Breast epithelium (tissue), 4 donors: ENCODE data around the gene BAAT. TPM values are rescaled to one million over a fixed set of nuclear protein-coding genes. Genes with fewer than 3 reads are reported as not detected.

ENCODE experiments used
- DNase-seq, 2 donors: peaks; one replicate each; pipeline ENCODE4 v3.0.0-alpha.2; 2019; ENCODE audit warnings: low spot score in 2 of 2
- H3K27ac ChIP-seq, 2 donors: fragments of 200-600 bp; sonication (generic) in 1 of 2; one replicate each; pipeline ENCODE4 v1.5.1; 2016 to 2019; ENCODE audit warnings: mild to moderate bottlenecking in 1 of 2
- H3K27me3 ChIP-seq, 2 donors: fragments of 200-600 bp; sonication (generic) in 1 of 2; one replicate each; pipeline versions ENCODE4 v1.5.1 to v1.6.0; 2017 to 2019; ENCODE audit warnings: control low read depth in 1 of 2, mild to moderate bottlenecking in 1 of 2
- H3K36me3 ChIP-seq: fragments of 200-600 bp; one replicate; pipeline ENCODE4 v1.5.1; 2019
- H3K4me1 ChIP-seq, 2 donors: fragments of 200-600 bp; sonication (generic); one replicate each; pipeline ENCODE4 v1.5.1; 2016 to 2019; ENCODE audit warnings: control low read depth in 1 of 2
- H3K4me3 ChIP-seq, 3 donors: fragments of 200-600 bp; sonication (generic); 1 replicate in 2 of 3; 2 replicates in 1 of 3; pipeline ENCODE4 v1.5.1; 2016 to 2019; ENCODE audit warnings: mild to moderate bottlenecking in 3 of 3, moderate library complexity in 2 of 3
- H3K9me3 ChIP-seq, 2 donors: fragments of 200-600 bp; sonication (generic) in 1 of 2; one replicate each; pipeline ENCODE4 v1.5.1; 2016 to 2019; ENCODE audit warnings: control low read depth in 1 of 2
- CTCF ChIP-seq, 3 donors: fragments of 450-650 bp; IDR thresholded peaks; one replicate each; pipeline ENCODE4 v1.5.1; 2016 to 2017; ENCODE audit warnings: antibody characterized with exemption in 3 of 3, mild to moderate bottlenecking in 3 of 3, moderate library complexity in 3 of 3
- POLR2A ChIP-seq: fragments of 450-650 bp; IDR thresholded peaks from one replicate; pipeline ENCODE4 v1.6.1; 2016; ENCODE audit warnings: antibody characterized with exemption, mild to moderate bottlenecking, moderate library complexity
- POLR2AphosphoS5 ChIP-seq, 3 donors: sonication (generic); formaldehyde crosslinking; IDR thresholded peaks; one replicate each; pipeline ENCODE4 v1.6.1; 2017; ENCODE audit warnings: antibody characterized with exemption in 3 of 3
- intact Hi-C: fragments of 100-400 bp; cut with DNase I; formaldehyde crosslinking; loops from one replicate; pipeline ENCODE4 v1.15.1; 2023; ENCODE audit warnings: low total_unique reads
- total RNA-seq, 3 donors: library from RNA; depleted of rRNA; stranded (reverse); fragments of >200 nt; gene quantifications; one replicate each; pipeline ENCODE4 v1.1.0, GENCODE V29; 2016

Gene BAAT
- total RNA-seq, 3 donors from 2014 or later, result 0.16 TPM; not detected in 2

GRCh38 chr9:101341958-101342357 is 42.8 kb downstream of the BAAT start:
- Histone ChIP-seq H3K4me1 (no peaks in the 10 kb centered on the region), H3K9me3 (no peaks in the 10 kb centered on the region), H3K36me3 (no peaks in the 10 kb centered on the region), H3K4me3 (no peak overlapping the region), H3K27ac (no peak overlapping the region), H3K27me3 (no peaks in the 10 kb centered on the region)
- intact Hi-C loops, result no loop called here
- TF ChIP-seq POLR2A (no peak), CTCF (IDR thresholded peaks at IDR 0.05) (no peak), POLR2AphosphoS5 (IDR thresholded peaks at IDR 0.05) (no peak)
- no peak for DNase-seq

- Histone ChIP-seq H3K27ac (no peak overlapping the region), H3K27me3 (no peaks in the 10 kb centered on the region), H3K36me3 (no peaks in the 10 kb centered on the region), H3K4me1 (no peaks in the 10 kb centered on the region), H3K4me3 (no peak overlapping the region), H3K9me3 (no peaks in the 10 kb centered on the region)
- intact Hi-C loops, result no loop called here
- DNase-seq, result no peak
- no peak for TF ChIP-seq POLR2A
- TF ChIP-seq CTCF (IDR thresholded peaks at IDR 0.05), result no peak
- TF ChIP-seq POLR2AphosphoS5 (IDR thresholded peaks at IDR 0.05), result no peak
These were observed 47.6 kb downstream of the BAAT start for GRCh38 chr9:101337237-101337636.

GRCh38 chr9:101336091-101336490 is 48.7 kb downstream of the BAAT start:
- TF ChIP-seq CTCF (IDR thresholded peaks at IDR 0.05), result no peak
- no peak for TF ChIP-seq POLR2AphosphoS5 (IDR thresholded peaks at IDR 0.05)
- TF ChIP-seq POLR2A, result no peak
- no peak for DNase-seq
- Histone ChIP-seq H3K36me3 (no peaks in the 10 kb centered on the region), H3K9me3 (no peaks in the 10 kb centered on the region), H3K27me3 (no peaks in the 10 kb centered on the region), H3K4me3 (no peak overlapping the region), H3K27ac (no peak overlapping the region), H3K4me1 (no peaks in the 10 kb centered on the region)
- intact Hi-C loops, result no loop called here

- Histone ChIP-seq H3K9me3 (no peaks in the 10 kb centered on the region), H3K36me3 (no peaks in the 10 kb centered on the region), H3K27me3 (no peaks in the 10 kb centered on the region), H3K4me1 (no peaks in the 10 kb centered on the region), H3K27ac (no peak overlapping the region), H3K4me3 (no peak overlapping the region)
- intact Hi-C loops, result no loop called here
- TF ChIP-seq POLR2A (no peak), CTCF (IDR thresholded peaks at IDR 0.05) (no peak), POLR2AphosphoS5 (IDR thresholded peaks at IDR 0.05) (no peak)
- DNase-seq, result no peak
These were observed 50.7 kb downstream of the BAAT start for GRCh38 chr9:101333926-101334702.

- no peaks in the 10 kb centered on the region for H3K9me3 ChIP-seq
- intact Hi-C loops, result no loop called here
- H3K27ac ChIP-seq, result no peak overlapping the region
- TF ChIP-seq POLR2A (no peak), POLR2AphosphoS5 (IDR thresholded peaks at IDR 0.05) (no peak), CTCF (IDR thresholded peaks at IDR 0.05) (no peak)
- DNase-seq, result no peak
- H3K4me1 ChIP-seq, result no peaks in the 10 kb centered on the region
- no peaks in the 10 kb centered on the region for H3K27me3 ChIP-seq
- H3K36me3 ChIP-seq, result no peaks in the 10 kb centered on the region
- H3K4me3 ChIP-seq, result no peak overlapping the region
These were observed 51.3 kb downstream of the BAAT start for GRCh38 chr9:101333490-101333889.
